Retinal pigment epithelial cell (primary cell): ENCODE measurements around the gene WIPF1.

Source experiments
- DNase-seq: peaks from one replicate; pipeline ENCODE4 v3.0.0-alpha.2; 2010; ENCODE audit warnings: low read depth
- H3K4me3 ChIP-seq: 2 replicates; pipeline ENCODE4 v1.5.1; 2011; ENCODE audit warnings: mild to moderate bottlenecking, low read length, control low read depth, moderate library complexity
- CTCF ChIP-seq: conservative IDR thresholded peaks from 2 replicates; pipeline ENCODE4 v1.5.1; 2011; ENCODE audit warnings: low read depth, low read length, control low read depth, inconsistent platforms

The WIPF1 gene

GRCh38 chr2:174635776-174636404, 38.3 kb upstream of the WIPF1 start:
- no peak overlapping the region for H3K4me3 ChIP-seq
- no peak for TF ChIP-seq CTCF
- DNase-seq = no peak

GRCh38 chr2:174635015-174635593, 37.5 kb upstream of the WIPF1 start:
- TF ChIP-seq CTCF = no peak
- H3K4me3 ChIP-seq = no peak overlapping the region
- no peak for DNase-seq

- no peak for DNase-seq
- no peak for TF ChIP-seq CTCF
- no peak overlapping the region for H3K4me3 ChIP-seq
Observed at GRCh38 chr2:174634130-174635014, 36.8 kb upstream of the WIPF1 start.

GRCh38 chr2:174633623-174633930, 36.0 kb upstream of the WIPF1 start:
- DNase-seq = no peak
- H3K4me3 ChIP-seq = no peak overlapping the region
- TF ChIP-seq CTCF = no peak

- no peak for TF ChIP-seq CTCF
- DNase-seq = no peak
- no peak overlapping the region for H3K4me3 ChIP-seq
Observed at GRCh38 chr2:174632841-174633622, 35.4 kb upstream of the WIPF1 start.

GRCh38 chr2:174631009-174631981, 33.7 kb upstream of the WIPF1 start:
- no peak for DNase-seq
- TF ChIP-seq CTCF = no peak
- no peak overlapping the region for H3K4me3 ChIP-seq
